ENCODE results near the gene PDCD11.
A peak's percentile ranks its signal among the peaks of the same experiment; 100 is the strongest.

Gene PDCD11

GRCh38 chr10:103448746-103449145, 52.3 kb downstream of the PDCD11 start:
- Histone ChIP-seq H3K27me3 (ENCODE audit: control insufficient read depth in 1 of 2, insufficient read depth in 2 of 2, low read length in 2 of 2) (no peaks in the 10 kb centered on the region), H3K4me1 (ENCODE audit: control insufficient read depth in 1 of 2, insufficient read depth in 2 of 2, low read length in 2 of 2) (peaks cover 9 to 45% of the 10 kb centered on the region in 2 donors), H3K9me3 (ENCODE audit: control insufficient read depth in 1 of 2, low read length in 2 of 2) (no peaks in the 10 kb centered on the region), H3K9ac (ENCODE audit: low read depth in 1 of 2, low read length in 2 of 2) (no peak overlapping the region), H3K36me3 (ENCODE audit: control insufficient read depth in 1 of 2, insufficient read depth in 2 of 2, low read length in 2 of 2) (peaks cover 28 to 51% of the 10 kb centered on the region in 2 donors), H3K4me3 (ENCODE audit: low read depth in 1 of 2, low read length in 2 of 2) (no peak overlapping the region), H3K27ac (ENCODE audit: low read depth, low read length) (no peak overlapping the region)

- H3K4me1 ChIP-seq (ENCODE audit: control insufficient read depth in 1 of 2, insufficient read depth in 2 of 2, low read length in 2 of 2): peaks cover 9 to 45% of the 10 kb centered on the region in 2 donors
- H3K27me3 ChIP-seq (ENCODE audit: control insufficient read depth in 1 of 2, insufficient read depth in 2 of 2, low read length in 2 of 2): no peaks in the 10 kb centered on the region
- no peak overlapping the region for H3K27ac ChIP-seq (ENCODE audit: low read depth, low read length)
- H3K36me3 ChIP-seq (ENCODE audit: control insufficient read depth in 1 of 2, insufficient read depth in 2 of 2, low read length in 2 of 2): peaks cover 24 to 44% of the 10 kb centered on the region in 2 donors
- no peaks in the 10 kb centered on the region for H3K9me3 ChIP-seq (ENCODE audit: control insufficient read depth in 1 of 2, low read length in 2 of 2)
- peak overlapping the region in 1 of 2 donors; percentile 79 for H3K4me3 ChIP-seq (ENCODE audit: low read depth in 1 of 2, low read length in 2 of 2)
- H3K9ac ChIP-seq (ENCODE audit: low read depth in 1 of 2, low read length in 2 of 2): no peak overlapping the region
These were observed 53.0 kb downstream of the PDCD11 start for GRCh38 chr10:103449208-103450144.

- peaks cover 9 to 45% of the 10 kb centered on the region in 2 donors for H3K4me1 ChIP-seq (ENCODE audit: control insufficient read depth in 1 of 2, insufficient read depth in 2 of 2, low read length in 2 of 2)
- H3K4me3 ChIP-seq (ENCODE audit: low read depth in 1 of 2, low read length in 2 of 2): peak overlapping the region; percentile 79 to 86
- no peaks in the 10 kb centered on the region for H3K27me3 ChIP-seq (ENCODE audit: control insufficient read depth in 1 of 2, insufficient read depth in 2 of 2, low read length in 2 of 2)
- H3K9ac ChIP-seq (ENCODE audit: low read depth in 1 of 2, low read length in 2 of 2): peak overlapping the region in 1 of 2 donors; percentile 75
- H3K9me3 ChIP-seq (ENCODE audit: control insufficient read depth in 1 of 2, low read length in 2 of 2): no peaks in the 10 kb centered on the region
- peaks cover 16 to 36% of the 10 kb centered on the region in 2 donors for H3K36me3 ChIP-seq (ENCODE audit: control insufficient read depth in 1 of 2, insufficient read depth in 2 of 2, low read length in 2 of 2)
- H3K27ac ChIP-seq (ENCODE audit: low read depth, low read length): no peak overlapping the region
These were observed 53.8 kb downstream of the PDCD11 start for GRCh38 chr10:103450201-103450695.

GRCh38 chr10:103451091-103451813, 54.8 kb downstream of the PDCD11 start:
- H3K27me3 ChIP-seq (ENCODE audit: control insufficient read depth in 1 of 2, insufficient read depth in 2 of 2, low read length in 2 of 2): no peaks in the 10 kb centered on the region
- H3K36me3 ChIP-seq (ENCODE audit: control insufficient read depth in 1 of 2, insufficient read depth in 2 of 2, low read length in 2 of 2): peaks cover 6 to 29% of the 10 kb centered on the region in 2 donors
- H3K4me3 ChIP-seq (ENCODE audit: low read depth in 1 of 2, low read length in 2 of 2): peak overlapping the region; percentile 79 to 86
- H3K27ac ChIP-seq (ENCODE audit: low read depth, low read length): peak overlapping the region; percentile 82
- peak overlapping the region; percentile 64 to 75 for H3K9ac ChIP-seq (ENCODE audit: low read depth in 1 of 2, low read length in 2 of 2)
- H3K4me1 ChIP-seq (ENCODE audit: control insufficient read depth in 1 of 2, insufficient read depth in 2 of 2, low read length in 2 of 2): peaks cover 9 to 45% of the 10 kb centered on the region in 2 donors
- H3K9me3 ChIP-seq (ENCODE audit: control insufficient read depth in 1 of 2, low read length in 2 of 2): no peaks in the 10 kb centered on the region

- Histone ChIP-seq H3K9ac (ENCODE audit: low read depth in 1 of 2, low read length in 2 of 2) (peak within 1 kb of the TSS; percentile 64 to 75), H3K27me3 (ENCODE audit: control insufficient read depth in 1 of 2, insufficient read depth in 2 of 2, low read length in 2 of 2) (no peaks in the 10 kb centered on the region), H3K4me3 (ENCODE audit: low read depth in 1 of 2, low read length in 2 of 2) (peak within 1 kb of the TSS; percentile 79 to 86), H3K4me1 (ENCODE audit: control insufficient read depth in 1 of 2, insufficient read depth in 2 of 2, low read length in 2 of 2) (peaks cover 9 to 45% of the 10 kb centered on the region in 2 donors), H3K27ac (ENCODE audit: low read depth, low read length) (peak within 1 kb of the TSS; percentile 82), H3K9me3 (ENCODE audit: control insufficient read depth in 1 of 2, low read length in 2 of 2) (no peaks in the 10 kb centered on the region), H3K36me3 (ENCODE audit: control insufficient read depth in 1 of 2, insufficient read depth in 2 of 2, low read length in 2 of 2) (peaks cover 6 to 24% of the 10 kb centered on the region in 2 donors)
These were observed 55.5 kb downstream of the PDCD11 start, which contains the start of gene CALHM2 for GRCh38 chr10:103451831-103452505. Gene CALHM2, minus strand, starts transcription at chr10:103452370. Its CDS starts 2,429 bp downstream, at chr10:103449941.

GRCh38 chr10:103452506-103453230, 56.2 kb downstream of the PDCD11 start:
- Histone ChIP-seq H3K9ac (ENCODE audit: low read depth in 1 of 2, low read length in 2 of 2) (peak overlapping the region; percentile 64 to 75), H3K4me1 (ENCODE audit: control insufficient read depth in 1 of 2, insufficient read depth in 2 of 2, low read length in 2 of 2) (peaks cover 9 to 45% of the 10 kb centered on the region in 2 donors), H3K36me3 (ENCODE audit: control insufficient read depth in 1 of 2, insufficient read depth in 2 of 2, low read length in 2 of 2) (peaks cover 2 to 17% of the 10 kb centered on the region in 2 donors), H3K27ac (ENCODE audit: low read depth, low read length) (peak overlapping the region; percentile 82), H3K27me3 (ENCODE audit: control insufficient read depth in 1 of 2, insufficient read depth in 2 of 2, low read length in 2 of 2) (no peaks in the 10 kb centered on the region), H3K9me3 (ENCODE audit: control insufficient read depth in 1 of 2, low read length in 2 of 2) (no peaks in the 10 kb centered on the region), H3K4me3 (ENCODE audit: low read depth in 1 of 2, low read length in 2 of 2) (peak overlapping the region; percentile 79 to 86)

- peaks cover 9 to 39% of the 10 kb centered on the region in 2 donors for H3K4me1 ChIP-seq (ENCODE audit: control insufficient read depth in 1 of 2, insufficient read depth in 2 of 2, low read length in 2 of 2)
- no peaks in the 10 kb centered on the region for H3K27me3 ChIP-seq (ENCODE audit: control insufficient read depth in 1 of 2, insufficient read depth in 2 of 2, low read length in 2 of 2)
- no peak overlapping the region for H3K4me3 ChIP-seq (ENCODE audit: low read depth in 1 of 2, low read length in 2 of 2)
- no peaks in the 10 kb centered on the region for H3K9me3 ChIP-seq (ENCODE audit: control insufficient read depth in 1 of 2, low read length in 2 of 2)
- peaks cover 0 to 8% of the 10 kb centered on the region in 2 donors for H3K36me3 ChIP-seq (ENCODE audit: control insufficient read depth in 1 of 2, insufficient read depth in 2 of 2, low read length in 2 of 2)
- H3K9ac ChIP-seq (ENCODE audit: low read depth in 1 of 2, low read length in 2 of 2): no peak overlapping the region
- H3K27ac ChIP-seq (ENCODE audit: low read depth, low read length): no peak overlapping the region
These were observed 57.6 kb downstream of the PDCD11 start for GRCh38 chr10:103454026-103454425.

- no peaks in the 10 kb centered on the region for H3K27me3 ChIP-seq (ENCODE audit: control insufficient read depth in 1 of 2, insufficient read depth in 2 of 2, low read length in 2 of 2)
- H3K4me1 ChIP-seq (ENCODE audit: control insufficient read depth in 1 of 2, insufficient read depth in 2 of 2, low read length in 2 of 2): peaks cover 9 to 27% of the 10 kb centered on the region in 2 donors
- H3K27ac ChIP-seq (ENCODE audit: low read depth, low read length): no peak overlapping the region
- no peaks in the 10 kb centered on the region for H3K9me3 ChIP-seq (ENCODE audit: control insufficient read depth in 1 of 2, low read length in 2 of 2)
- no peak overlapping the region for H3K4me3 ChIP-seq (ENCODE audit: low read depth in 1 of 2, low read length in 2 of 2)
- no peaks in the 10 kb centered on the region for H3K36me3 ChIP-seq (ENCODE audit: control insufficient read depth in 1 of 2, insufficient read depth in 2 of 2, low read length in 2 of 2)
- H3K9ac ChIP-seq (ENCODE audit: low read depth in 1 of 2, low read length in 2 of 2): no peak overlapping the region
These were observed 58.8 kb downstream of the PDCD11 start for GRCh38 chr10:103455235-103455634.

- Histone ChIP-seq H3K36me3 (ENCODE audit: control insufficient read depth in 1 of 2, insufficient read depth in 2 of 2, low read length in 2 of 2) (no peaks in the 10 kb centered on the region), H3K9me3 (ENCODE audit: control insufficient read depth in 1 of 2, low read length in 2 of 2) (no peaks in the 10 kb centered on the region), H3K27ac (ENCODE audit: low read depth, low read length) (no peak overlapping the region), H3K4me3 (ENCODE audit: low read depth in 1 of 2, low read length in 2 of 2) (no peak overlapping the region), H3K27me3 (ENCODE audit: control insufficient read depth in 1 of 2, insufficient read depth in 2 of 2, low read length in 2 of 2) (no peaks in the 10 kb centered on the region), H3K4me1 (ENCODE audit: control insufficient read depth in 1 of 2, insufficient read depth in 2 of 2, low read length in 2 of 2) (peaks cover 4 to 18% of the 10 kb centered on the region in 2 donors), H3K9ac (ENCODE audit: low read depth in 1 of 2, low read length in 2 of 2) (no peak overlapping the region)
These were observed 59.7 kb downstream of the PDCD11 start for GRCh38 chr10:103456074-103456660.
